RWPE2 (cell line): ENCODE measurements around the gene RNF32.

Source experiments
- ATAC-seq: fragments of 200-7000 bp; cut with Tn5 transposase; 3 replicates; pipeline ENCODE4 v1.9.1; 2021; ENCODE audit warnings: low read depth
- DNase-seq: peaks from one replicate; pipeline ENCODE4 v3.0.0-alpha.2; 2020; ENCODE audit warnings: low spot score
- H3K27ac ChIP-seq: fragments of 450-650 bp; 2 replicates; pipeline ENCODE4 v1.5.1; 2017; ENCODE audit warnings: mild to moderate bottlenecking; ENCODE audit not compliant: poor library complexity, severe bottlenecking
- H3K27me3 ChIP-seq: fragments of 250-450 bp; sonication (Bioruptor Pico); 2 replicates; pipeline ENCODE4 v1.5.1; 2021; ENCODE audit warnings: mild to moderate bottlenecking, moderate library complexity; ENCODE audit not compliant: insufficient read depth, poor library complexity, severe bottlenecking
- H3K36me3 ChIP-seq: fragments of 250-450 bp; sonication (Bioruptor Pico); 2 replicates; pipeline ENCODE4 v1.5.1; 2020; ENCODE audit warnings: low read depth, mild to moderate bottlenecking, moderate library complexity
- H3K4me1 ChIP-seq: fragments of 250-450 bp; sonication (Bioruptor Pico); 2 replicates; pipeline ENCODE4 v1.5.1; 2021; ENCODE audit warnings: mild to moderate bottlenecking, moderate library complexity; ENCODE audit not compliant: insufficient read depth, poor library complexity, severe bottlenecking
- H3K4me3 ChIP-seq: fragments of 250-450 bp; sonication (Bioruptor Pico); 2 replicates; pipeline ENCODE4 v1.5.1; 2021; ENCODE audit warnings: mild to moderate bottlenecking, moderate library complexity; ENCODE audit not compliant: severe bottlenecking
- H3K9me3 ChIP-seq: fragments of 250-450 bp; sonication (Bioruptor Pico); 2 replicates; pipeline ENCODE4 v1.5.1; 2021; ENCODE audit warnings: mild to moderate bottlenecking, moderate library complexity; ENCODE audit not compliant: severe bottlenecking
- TF ChIP-seq, protein P1 (sequence below): fragments of 450-650 bp; IDR thresholded peaks from one replicate; pipeline ENCODE4 v1.5.1; 2017; ENCODE audit warnings: mild to moderate bottlenecking, moderate library complexity; ENCODE audit not compliant: poor library complexity, severe bottlenecking

RNF32 gene

GRCh38 chr7:156640257-156640948 lies at the start of gene RNF32:
Gene RNF32, plus strand, starts transcription at chr7:156640774. Its CDS starts 3,104 bp downstream, at chr7:156643878.
- H3K27ac ChIP-seq = peak within 1 kb of the TSS; percentile 60
- no peaks in the 10 kb centered on the region for H3K4me1 ChIP-seq
- H3K27me3 ChIP-seq = no peaks in the 10 kb centered on the region
- DNase-seq = peak; percentile 91
- 0 out of 2 replicates have a peak, but pooled peaks cover 5% of the 10 kb centered on the region for H3K36me3 ChIP-seq
- peak within 1 kb of the TSS; percentile 72 for H3K4me3 ChIP-seq
- ATAC-seq = peak; percentile 83
- TF ChIP-seq, protein P1, sequence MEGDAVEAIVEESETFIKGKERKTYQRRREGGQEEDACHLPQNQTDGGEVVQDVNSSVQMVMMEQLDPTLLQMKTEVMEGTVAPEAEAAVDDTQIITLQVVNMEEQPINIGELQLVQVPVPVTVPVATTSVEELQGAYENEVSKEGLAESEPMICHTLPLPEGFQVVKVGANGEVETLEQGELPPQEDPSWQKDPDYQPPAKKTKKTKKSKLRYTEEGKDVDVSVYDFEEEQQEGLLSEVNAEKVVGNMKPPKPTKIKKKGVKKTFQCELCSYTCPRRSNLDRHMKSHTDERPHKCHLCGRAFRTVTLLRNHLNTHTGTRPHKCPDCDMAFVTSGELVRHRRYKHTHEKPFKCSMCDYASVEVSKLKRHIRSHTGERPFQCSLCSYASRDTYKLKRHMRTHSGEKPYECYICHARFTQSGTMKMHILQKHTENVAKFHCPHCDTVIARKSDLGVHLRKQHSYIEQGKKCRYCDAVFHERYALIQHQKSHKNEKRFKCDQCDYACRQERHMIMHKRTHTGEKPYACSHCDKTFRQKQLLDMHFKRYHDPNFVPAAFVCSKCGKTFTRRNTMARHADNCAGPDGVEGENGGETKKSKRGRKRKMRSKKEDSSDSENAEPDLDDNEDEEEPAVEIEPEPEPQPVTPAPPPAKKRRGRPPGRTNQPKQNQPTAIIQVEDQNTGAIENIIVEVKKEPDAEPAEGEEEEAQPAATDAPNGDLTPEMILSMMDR = no peak
- H3K9me3 ChIP-seq = no peaks in the 10 kb centered on the region

- no peaks in the 10 kb centered on the region for H3K27me3 ChIP-seq
- DNase-seq (no peak), ATAC-seq (no peak)
- TF ChIP-seq, protein P1 = no peak
- H3K27ac ChIP-seq = no peak overlapping the region
- no peak overlapping the region for H3K4me3 ChIP-seq
- H3K9me3 ChIP-seq = no peaks in the 10 kb centered on the region
- H3K4me1 ChIP-seq = no peaks in the 10 kb centered on the region
- no peaks in the 10 kb centered on the region for H3K36me3 ChIP-seq
Measured at GRCh38 chr7:156592155-156592884, 48.3 kb upstream of the RNF32 start.

- TF ChIP-seq, protein P1 = no peak
- Histone ChIP-seq H3K36me3 (no peaks in the 10 kb centered on the region), H3K4me1 (no peaks in the 10 kb centered on the region), H3K27me3 (no peaks in the 10 kb centered on the region), H3K4me3 (no peak overlapping the region), H3K27ac (no peak overlapping the region), H3K9me3 (no peaks in the 10 kb centered on the region)
- ATAC-seq = no peak
- DNase-seq = no peak
Measured at GRCh38 chr7:156594283-156595080, 46.1 kb upstream of the RNF32 start.

- no peak overlapping the region for H3K27ac ChIP-seq
- DNase-seq = no peak
- TF ChIP-seq, protein P1 = no peak
- no peaks in the 10 kb centered on the region for H3K4me1 ChIP-seq
- no peak for ATAC-seq
- H3K27me3 ChIP-seq = no peaks in the 10 kb centered on the region
- H3K4me3 ChIP-seq = no peak overlapping the region
- H3K36me3 ChIP-seq = no peaks in the 10 kb centered on the region
- H3K9me3 ChIP-seq = no peaks in the 10 kb centered on the region
Measured at GRCh38 chr7:156600496-156600895, 40.1 kb upstream of the RNF32 start.
